GM23338 (cell line): Measurements from ENCODE around the gene ZNHIT6. TPM values are rescaled to one million over a fixed set of nuclear protein-coding genes. Genes with fewer than 3 reads are reported as not detected.

Experiments used
- ATAC-seq: fragments of 200-7000 bp; cut with Tn5 transposase; 3 replicates; pipeline ENCODE4 v1.9.1; 2020
- DNase-seq: peaks from one replicate; pipeline ENCODE4 v3.0.0-alpha.2; 2015; ENCODE audit warnings: low spot score
- H2AFZ ChIP-seq: fragments of 200-600 bp; sonication (generic); 2 replicates; pipeline ENCODE4 v1.8.0; 2016; ENCODE audit warnings: antibody characterized with exemption, mild to moderate bottlenecking, moderate library complexity
- H3F3A ChIP-seq: fragments of 200-600 bp; sonication (generic); replicated peaks from 2 replicates; pipeline ENCODE4 v1.8.0; 2017; ENCODE audit warnings: antibody characterized with exemption, mixed run types, low read depth
- H3K27ac ChIP-seq: fragments of 200-600 bp; sonication (generic); 2 replicates; pipeline ENCODE4 v1.6.1; 2016; ENCODE audit warnings: low read depth
- H3K27me3 ChIP-seq: fragments of 200-600 bp; sonication (generic); 2 replicates; pipeline ENCODE4 v1.8.0; 2016; ENCODE audit warnings: mild to moderate bottlenecking, mixed run types, moderate library complexity; ENCODE audit not compliant: insufficient read depth
- H3K36me3 ChIP-seq: fragments of 200-600 bp; sonication (generic); 2 replicates; pipeline ENCODE4 v1.8.0; 2016; ENCODE audit warnings: mild to moderate bottlenecking; ENCODE audit not compliant: insufficient read depth
- H3K4me1 ChIP-seq: fragments of 200-600 bp; sonication (generic); 2 replicates; pipeline ENCODE4 v1.8.0; 2016; ENCODE audit warnings: mild to moderate bottlenecking, moderate library complexity; ENCODE audit not compliant: insufficient read depth
- H3K4me2 ChIP-seq: fragments of 200-600 bp; sonication (generic); 2 replicates; pipeline ENCODE4 v1.7.1; 2017; ENCODE audit warnings: mixed run types
- H3K4me3 ChIP-seq: fragments of 200-600 bp; sonication (generic); 2 replicates; pipeline ENCODE4 v1.6.1; 2016; ENCODE audit warnings: mixed run types
- H3K79me2 ChIP-seq: fragments of 200-600 bp; sonication (generic); replicated peaks from 2 replicates; pipeline ENCODE4 v1.8.0; 2017; ENCODE audit warnings: mild to moderate bottlenecking; ENCODE audit not compliant: insufficient read depth
- H3K9me2 ChIP-seq: fragments of 200-600 bp; sonication (generic); 2 replicates; pipeline ENCODE4 v1.8.0; 2017; ENCODE audit not compliant: insufficient read depth
- H4K20me1 ChIP-seq: fragments of 200-600 bp; sonication (generic); replicated peaks from 2 replicates; pipeline ENCODE4 v1.8.0; 2017; ENCODE audit warnings: mild to moderate bottlenecking; ENCODE audit not compliant: insufficient read depth
- H3K27ac Mint-ChIP-seq: 2 replicates; pipeline ENCODE4 v1.8.0; 2020; ENCODE audit warnings: inconsistent platforms, mild to moderate bottlenecking, moderate library complexity, mixed read lengths
- H3K27me3 Mint-ChIP-seq: 3 replicates; pipeline ENCODE4 v1.8.0; 2022; ENCODE audit warnings: low read depth, mild to moderate bottlenecking, moderate library complexity, mixed read lengths, inconsistent platforms; ENCODE audit not compliant: insufficient read depth, poor library complexity
- H3K36me3 Mint-ChIP-seq: 3 replicates; pipeline ENCODE4 v1.8.0; 2021; ENCODE audit warnings: low read depth, mild to moderate bottlenecking, inconsistent platforms, moderate library complexity, mixed read lengths
- H3K4me1 Mint-ChIP-seq: 3 replicates; pipeline ENCODE4 v1.8.0; 2020; ENCODE audit warnings: mild to moderate bottlenecking, inconsistent platforms, mixed read lengths
- H3K4me3 Mint-ChIP-seq: 3 replicates; pipeline ENCODE4 v1.8.0; 2021; ENCODE audit warnings: moderate library complexity, mild to moderate bottlenecking, inconsistent platforms, mixed read lengths
- H3K9me3 Mint-ChIP-seq: 3 replicates; pipeline ENCODE4 v1.8.0; 2020; ENCODE audit warnings: moderate library complexity, mild to moderate bottlenecking, inconsistent platforms, mixed read lengths
- CREB1 ChIP-seq: fragments of 250-450 bp; sonication (Bioruptor Pico); IDR thresholded peaks from 2 replicates; pipeline ENCODE4 v1.5.0; 2020; ENCODE audit warnings: low read depth, mild to moderate bottlenecking, moderate library complexity
- CTCF ChIP-seq, 2 experiments: fragments of 200-600 bp in 1 of 2; sonication (generic) in 1 of 2; conservative IDR thresholded peaks; 2 replicates each; pipeline versions ENCODE4 v1.5.1 to v1.6.1; 2016 to 2017; ENCODE audit warnings: antibody characterized with exemption in 2 of 2, low read depth in 2 of 2, mild to moderate bottlenecking in 2 of 2, moderate library complexity in 1 of 2
- ETS1 ChIP-seq: IDR thresholded peaks from 2 replicates; pipeline ENCODE4 v1.6.1; 2016; ENCODE audit warnings: antibody characterized with exemption
- EZH2 ChIP-seq: fragments of 200-600 bp; sonication (generic); IDR thresholded peaks from one replicate; pipeline ENCODE4 v1.8.0; 2017; ENCODE audit warnings: antibody characterized with exemption, mild to moderate bottlenecking, low read depth; ENCODE audit not compliant: unreplicated experiment
- EZH2phosphoT487 ChIP-seq: fragments of 200-600 bp; sonication (generic); IDR thresholded peaks from one replicate; pipeline ENCODE4 v1.8.1; 2018; ENCODE audit warnings: antibody characterized with exemption; ENCODE audit not compliant: unreplicated experiment
- JUNB ChIP-seq: IDR thresholded peaks from one replicate; pipeline ENCODE4 v1.6.1; 2016; ENCODE audit warnings: antibody characterized with exemption; ENCODE audit not compliant: unreplicated experiment
- NANOG ChIP-seq: IDR thresholded peaks from 2 replicates; pipeline ENCODE4 v1.6.1; 2016; ENCODE audit warnings: antibody characterized with exemption, borderline replicate concordance
- POLR2AphosphoS5 ChIP-seq: IDR thresholded peaks from 2 replicates; pipeline ENCODE4 v1.6.1; 2016; ENCODE audit warnings: antibody characterized with exemption, low read depth
- REST ChIP-seq: IDR thresholded peaks from one replicate; pipeline ENCODE4 v1.6.1; 2018; ENCODE audit warnings: antibody characterized with exemption; ENCODE audit not compliant: unreplicated experiment
- STAT1 ChIP-seq: IDR thresholded peaks from one replicate; pipeline ENCODE4 v1.6.1; 2016; ENCODE audit warnings: antibody characterized with exemption; ENCODE audit not compliant: unreplicated experiment
- ZNF114 ChIP-seq: fragments of 250-450 bp; sonication (Bioruptor Pico); IDR thresholded peaks from 2 replicates; pipeline ENCODE4 v1.5.0; 2020; ENCODE audit warnings: mild to moderate bottlenecking, moderate library complexity
- ZNF331 ChIP-seq: fragments of 250-450 bp; sonication (Bioruptor Pico); IDR thresholded peaks from 2 replicates; pipeline ENCODE4 v1.5.0; 2020; ENCODE audit warnings: low read depth, mild to moderate bottlenecking, moderate library complexity
- ZNF462 ChIP-seq: fragments of 250-450 bp; sonication (Bioruptor Pico); IDR thresholded peaks from 2 replicates; pipeline ENCODE4 v1.5.0; 2020; ENCODE audit warnings: mild to moderate bottlenecking, moderate library complexity
- polyA plus RNA-seq: library from polyadenylated mRNA; unstranded; fragments of >200 nt; fragmentation: Nextera tagmentation; extraction: Ambion mirVana; gene quantifications from 2 replicates; pipeline ENCODE4 v1.2.1, GENCODE V29; 2016
- total RNA-seq: library from RNA; depleted of rRNA; stranded (reverse); fragments of >200 nt; shearing (Covaris generic); gene quantifications from 2 replicates; pipeline ENCODE4 v1.2.3, GENCODE V29; 2014

Gene ZNHIT6
- total and polyA plus RNA-seq, 2 experiments from 2014 or later, result 17.3 to 20.9 TPM

- no peaks in the 10 kb centered on the region for H3K79me2 ChIP-seq
- H3K27me3 Mint-ChIP-seq, result no peaks in the 10 kb centered on the region
- ATAC-seq, result no peak
- H4K20me1 ChIP-seq, result no peaks in the 10 kb centered on the region
- TF ChIP-seq POLR2AphosphoS5 (no peak), JUNB (no peak), REST (no peak), EZH2phosphoT487 (no peak), ZNF462 (CRISPR knock-in tag) (no peak), CTCF (conservative IDR thresholded peaks at IDR 0.05; ENCODE audit: low read depth in 2 of 2) (no peak), STAT1 (no peak), NANOG (no peak), ZNF114 (CRISPR knock-in tag) (no peak), ETS1 (no peak), EZH2 (no peak), CREB1 (CRISPR knock-in tag) (no peak), ZNF331 (no peak)
- no peak for DNase-seq
- no peaks in the 10 kb centered on the region for H3K9me2 ChIP-seq
- no peaks in the 10 kb centered on the region for H3F3A ChIP-seq
- H3K4me1 Mint-ChIP-seq, result no peaks in the 10 kb centered on the region; the same call in 2 of the 3 replicates
- no peak overlapping the region for H3K4me3 ChIP-seq
- 0 out of 2 replicates have a peak overlapping the region, but pooled peaks have one; percentile 27 for H3K27ac ChIP-seq
- no peaks in the 10 kb centered on the region for H3K27me3 ChIP-seq
- no peaks in the 10 kb centered on the region for H3K36me3 ChIP-seq
- no peaks in the 10 kb centered on the region for H3K9me3 Mint-ChIP-seq
- H3K27ac Mint-ChIP-seq, result no peak overlapping the region
- no peak overlapping the region for H2AFZ ChIP-seq
- H3K36me3 Mint-ChIP-seq, result no peaks in the 10 kb centered on the region; the same call in 2 of the 3 replicates
- no peaks in the 10 kb centered on the region for H3K4me1 ChIP-seq
- H3K4me2 ChIP-seq, result no peak overlapping the region
- no peak overlapping the region for H3K4me3 Mint-ChIP-seq
These were observed 49.1 kb downstream of the ZNHIT6 start for GRCh38 chr1:85659174-85659573.
